ENCODE results near the gene FANCD2OS. TPM values are rescaled to one million over a fixed set of nuclear protein-coding genes. Genes with fewer than 3 reads are reported as not detected.

FANCD2OS gene
- polyA plus RNA-seq, 2 of the 4 experiments (the other 2 are of a cell fraction) = not detected

Other genes with a start within 250 kb of the FANCD2OS start
- gene CIDEC, start 228.0 kb downstream of the FANCD2OS start, polyA plus RNA-seq (2011; rRNA removed) = 6.3 and 10.4 TPM in 2 replicates
- 2.0 to 3.3 TPM (median 2.8 TPM) in 3 replicates for gene CIDEC, start 228.0 kb downstream of the FANCD2OS start, polyA plus RNA-seq (2017; fragmentation: RNase III; extraction: RNeasy Plus Mini Kit Qiagen cat#74134 plus additional on column Dnase treatment)
- gene JAGN1, start 217.6 kb downstream of the FANCD2OS start, polyA plus RNA-seq (2011; rRNA removed) = 63.2 and 79.3 TPM in 2 replicates
- 48.6 to 53.7 TPM (median 49.6 TPM) in 3 replicates for gene JAGN1, start 217.6 kb downstream of the FANCD2OS start, polyA plus RNA-seq (2017; fragmentation: RNase III; extraction: RNeasy Plus Mini Kit Qiagen cat#74134 plus additional on column Dnase treatment)
- 0.53 and 0.60 TPM in 2 replicates for gene IL17RE, start 205.4 kb downstream of the FANCD2OS start, polyA plus RNA-seq (2011; rRNA removed)
- gene IL17RE, start 205.4 kb downstream of the FANCD2OS start, polyA plus RNA-seq (2017; fragmentation: RNase III; extraction: RNeasy Plus Mini Kit Qiagen cat#74134 plus additional on column Dnase treatment) = 0.44 to 0.67 TPM (median 0.47 TPM) in 3 replicates
- 7.7 and 12.2 TPM in 2 replicates for gene IL17RC, start 191.2 kb downstream of the FANCD2OS start, polyA plus RNA-seq (2011; rRNA removed)
- gene IL17RC, start 191.2 kb downstream of the FANCD2OS start, polyA plus RNA-seq (2017; fragmentation: RNase III; extraction: RNeasy Plus Mini Kit Qiagen cat#74134 plus additional on column Dnase treatment) = 9.1 to 9.8 TPM (median 9.4 TPM) in 3 replicates
- gene CRELD1, start 174.4 kb downstream of the FANCD2OS start, polyA plus RNA-seq (2011; rRNA removed) = 13.1 and 13.9 TPM in 2 replicates
- gene CRELD1, start 174.4 kb downstream of the FANCD2OS start, polyA plus RNA-seq (2017; fragmentation: RNase III; extraction: RNeasy Plus Mini Kit Qiagen cat#74134 plus additional on column Dnase treatment) = 9.8 to 13.6 TPM (median 11.1 TPM) in 3 replicates
- 0.50 and 0.53 TPM in 2 replicates for gene PRRT3, start 155.8 kb downstream of the FANCD2OS start, polyA plus RNA-seq (2011; rRNA removed)
- 1.1 to 1.3 TPM (median 1.1 TPM) in 3 replicates for gene PRRT3, start 155.8 kb downstream of the FANCD2OS start, polyA plus RNA-seq (2017; fragmentation: RNase III; extraction: RNeasy Plus Mini Kit Qiagen cat#74134 plus additional on column Dnase treatment)
- 133 and 170 TPM in 2 replicates for gene EMC3, start 121.4 kb downstream of the FANCD2OS start, polyA plus RNA-seq (2011; rRNA removed)
- 63.5 to 72.9 TPM (median 65.0 TPM) in 3 replicates for gene EMC3, start 121.4 kb downstream of the FANCD2OS start, polyA plus RNA-seq (2017; fragmentation: RNase III; extraction: RNeasy Plus Mini Kit Qiagen cat#74134 plus additional on column Dnase treatment)
- 37.7 and 44.3 TPM in 2 replicates for gene FANCD2, start 81.8 kb downstream of the FANCD2OS start, polyA plus RNA-seq (2011; rRNA removed)
- 25.1 to 27.9 TPM (median 26.9 TPM) in 3 replicates for gene FANCD2, start 81.8 kb downstream of the FANCD2OS start, polyA plus RNA-seq (2017; fragmentation: RNase III; extraction: RNeasy Plus Mini Kit Qiagen cat#74134 plus additional on column Dnase treatment)
- 173 and 189 TPM in 2 replicates for gene BRK1, start 7.4 kb upstream of the FANCD2OS start, polyA plus RNA-seq (2011; rRNA removed)
- 184 to 200 TPM (median 191 TPM) in 3 replicates for gene BRK1, start 7.4 kb upstream of the FANCD2OS start, polyA plus RNA-seq (2017; fragmentation: RNase III; extraction: RNeasy Plus Mini Kit Qiagen cat#74134 plus additional on column Dnase treatment)
- 19.7 and 23.8 TPM in 2 replicates for gene VHL, start 33.5 kb upstream of the FANCD2OS start, polyA plus RNA-seq (2011; rRNA removed)
- 40.7 to 41.4 TPM (median 41.2 TPM) in 3 replicates for gene VHL, start 33.5 kb upstream of the FANCD2OS start, polyA plus RNA-seq (2017; fragmentation: RNase III; extraction: RNeasy Plus Mini Kit Qiagen cat#74134 plus additional on column Dnase treatment)
- gene IRAK2, start 56.7 kb upstream of the FANCD2OS start, polyA plus RNA-seq (2011; rRNA removed) = 12.5 and 15.3 TPM in 2 replicates
- gene IRAK2, start 56.7 kb upstream of the FANCD2OS start, polyA plus RNA-seq (2017; fragmentation: RNase III; extraction: RNeasy Plus Mini Kit Qiagen cat#74134 plus additional on column Dnase treatment) = 7.8 to 9.1 TPM (median 7.9 TPM) in 3 replicates
- 22.4 and 27.6 TPM in 2 replicates for gene TATDN2, start 140.2 kb upstream of the FANCD2OS start, polyA plus RNA-seq (2011; rRNA removed)
- 31.7 to 36.0 TPM (median 34.9 TPM) in 3 replicates for gene TATDN2, start 140.2 kb upstream of the FANCD2OS start, polyA plus RNA-seq (2017; fragmentation: RNase III; extraction: RNeasy Plus Mini Kit Qiagen cat#74134 plus additional on column Dnase treatment)
- not detected in 2 replicates for gene GHRL, start 184.7 kb upstream of the FANCD2OS start, polyA plus RNA-seq (2011; rRNA removed)
- 0.31 TPM in 1 of 3 replicates, not detected in the others for gene GHRL, start 184.7 kb upstream of the FANCD2OS start, polyA plus RNA-seq (2017; fragmentation: RNase III; extraction: RNeasy Plus Mini Kit Qiagen cat#74134 plus additional on column Dnase treatment)
- gene SEC13, start 212.9 kb upstream of the FANCD2OS start, polyA plus RNA-seq (2011; rRNA removed) = 107 and 121 TPM in 2 replicates
- gene SEC13, start 212.9 kb upstream of the FANCD2OS start, polyA plus RNA-seq (2017; fragmentation: RNase III; extraction: RNeasy Plus Mini Kit Qiagen cat#74134 plus additional on column Dnase treatment) = 176 to 188 TPM (median 181 TPM) in 3 replicates

Data from A549 (cell line).